SHP77 treated with DMSO at 0.1 percent for 48 hours (cell line): ENCODE data around the gene CLCNKA.
A peak's percentile ranks its signal among the peaks of the same experiment; 100 is the strongest.
"Not testable (repeated sequence)": the region's sequence is repeated elsewhere in the genome, so short reads cannot be mapped to it uniquely, and the experiment has no call there.

Experiments
- DNase-seq: peaks from one replicate; lab custom pipeline; 2025; lab: John Stamatoyannopoulos, UW

The CLCNKA gene

GRCh38 chr1:16042096-16042495 is 20.3 kb downstream of the CLCNKA start:
- no peak for DNase-seq

- not testable (repeated sequence) for DNase-seq
Measured at GRCh38 chr1:16042654-16043053, 20.8 kb downstream of the CLCNKA start.

- DNase-seq, result no peak
Measured at GRCh38 chr1:16043521-16043920, 21.7 kb downstream of the CLCNKA start, which contains the start of gene CLCNKB. TSS of gene CLCNKB (plus strand) at chr1:16043782. CDS start at chr1:16044493, 711 bp downstream.

- DNase-seq, result no peak
Measured at GRCh38 chr1:16043950-16044349, 22.1 kb downstream of the CLCNKA start.

- DNase-seq, result no peak
Measured at GRCh38 chr1:16046842-16047241, 25.0 kb downstream of the CLCNKA start.

GRCh38 chr1:16047791-16048475 is 26.1 kb downstream of the CLCNKA start:
- DNase-seq, result no peak

GRCh38 chr1:16048573-16049189 is 26.8 kb downstream of the CLCNKA start:
- DNase-seq, result no peak

GRCh38 chr1:16050328-16050727 is 28.5 kb downstream of the CLCNKA start:
- no peak for DNase-seq

- no peak for DNase-seq
Measured at GRCh38 chr1:16051039-16051438, 29.2 kb downstream of the CLCNKA start.

GRCh38 chr1:16051949-16052348 is 30.1 kb downstream of the CLCNKA start:
- DNase-seq, result not testable (repeated sequence)

- DNase-seq, result no peak
Measured at GRCh38 chr1:16053781-16054502, 32.1 kb downstream of the CLCNKA start.

GRCh38 chr1:16054598-16055540 is 33.0 kb downstream of the CLCNKA start:
- no peak for DNase-seq

GRCh38 chr1:16055613-16056520 is 34.0 kb downstream of the CLCNKA start:
- peak; percentile 74 for DNase-seq

GRCh38 chr1:16056521-16056912 is 34.7 kb downstream of the CLCNKA start:
- DNase-seq, result not testable (repeated sequence)

GRCh38 chr1:16057314-16057915 is 35.6 kb downstream of the CLCNKA start:
- not testable (repeated sequence) for DNase-seq

- DNase-seq, result not testable (repeated sequence)
Measured at GRCh38 chr1:16058394-16059120, 36.7 kb downstream of the CLCNKA start.

GRCh38 chr1:16061266-16061665 is 39.4 kb downstream of the CLCNKA start:
- no peak for DNase-seq

- DNase-seq, result not testable (repeated sequence)
Measured at GRCh38 chr1:16061989-16062686, 40.3 kb downstream of the CLCNKA start.

GRCh38 chr1:16062687-16063075 is 40.8 kb downstream of the CLCNKA start:
- not testable (repeated sequence) for DNase-seq
